Measurements from ENCODE around the gene PLA2G2C.

The PLA2G2C gene

DNA sequence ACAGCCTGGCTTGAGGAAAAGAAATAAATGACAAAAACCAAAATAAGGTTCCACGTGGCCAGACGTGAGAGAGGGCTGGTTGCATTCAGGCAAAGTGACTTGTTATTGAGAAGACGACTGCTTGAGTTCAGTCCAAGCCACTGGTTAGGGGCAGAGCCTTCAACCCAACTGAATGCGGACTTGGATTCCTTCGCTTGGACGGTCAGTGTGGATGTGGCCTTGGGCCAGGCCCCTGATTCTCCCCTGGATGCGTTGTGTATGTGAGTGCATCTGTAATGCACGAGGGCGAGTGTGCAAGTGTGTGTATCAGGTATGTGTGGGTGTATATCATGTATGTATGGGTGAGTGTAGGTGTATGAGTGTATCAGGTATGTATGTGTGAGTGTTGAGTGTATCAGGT is 45.3 kb downstream of the PLA2G2C start:
- no peak overlapping the region for H3K4me3 ChIP-seq (ENCODE audit: low read depth, low read length)
- TF ChIP-seq, protein P1, sequence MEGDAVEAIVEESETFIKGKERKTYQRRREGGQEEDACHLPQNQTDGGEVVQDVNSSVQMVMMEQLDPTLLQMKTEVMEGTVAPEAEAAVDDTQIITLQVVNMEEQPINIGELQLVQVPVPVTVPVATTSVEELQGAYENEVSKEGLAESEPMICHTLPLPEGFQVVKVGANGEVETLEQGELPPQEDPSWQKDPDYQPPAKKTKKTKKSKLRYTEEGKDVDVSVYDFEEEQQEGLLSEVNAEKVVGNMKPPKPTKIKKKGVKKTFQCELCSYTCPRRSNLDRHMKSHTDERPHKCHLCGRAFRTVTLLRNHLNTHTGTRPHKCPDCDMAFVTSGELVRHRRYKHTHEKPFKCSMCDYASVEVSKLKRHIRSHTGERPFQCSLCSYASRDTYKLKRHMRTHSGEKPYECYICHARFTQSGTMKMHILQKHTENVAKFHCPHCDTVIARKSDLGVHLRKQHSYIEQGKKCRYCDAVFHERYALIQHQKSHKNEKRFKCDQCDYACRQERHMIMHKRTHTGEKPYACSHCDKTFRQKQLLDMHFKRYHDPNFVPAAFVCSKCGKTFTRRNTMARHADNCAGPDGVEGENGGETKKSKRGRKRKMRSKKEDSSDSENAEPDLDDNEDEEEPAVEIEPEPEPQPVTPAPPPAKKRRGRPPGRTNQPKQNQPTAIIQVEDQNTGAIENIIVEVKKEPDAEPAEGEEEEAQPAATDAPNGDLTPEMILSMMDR (IDR thresholded peaks at IDR 0.05; ENCODE audit: borderline replicate concordance, insufficient read depth, low read depth, low read length) = no peak

DNA sequence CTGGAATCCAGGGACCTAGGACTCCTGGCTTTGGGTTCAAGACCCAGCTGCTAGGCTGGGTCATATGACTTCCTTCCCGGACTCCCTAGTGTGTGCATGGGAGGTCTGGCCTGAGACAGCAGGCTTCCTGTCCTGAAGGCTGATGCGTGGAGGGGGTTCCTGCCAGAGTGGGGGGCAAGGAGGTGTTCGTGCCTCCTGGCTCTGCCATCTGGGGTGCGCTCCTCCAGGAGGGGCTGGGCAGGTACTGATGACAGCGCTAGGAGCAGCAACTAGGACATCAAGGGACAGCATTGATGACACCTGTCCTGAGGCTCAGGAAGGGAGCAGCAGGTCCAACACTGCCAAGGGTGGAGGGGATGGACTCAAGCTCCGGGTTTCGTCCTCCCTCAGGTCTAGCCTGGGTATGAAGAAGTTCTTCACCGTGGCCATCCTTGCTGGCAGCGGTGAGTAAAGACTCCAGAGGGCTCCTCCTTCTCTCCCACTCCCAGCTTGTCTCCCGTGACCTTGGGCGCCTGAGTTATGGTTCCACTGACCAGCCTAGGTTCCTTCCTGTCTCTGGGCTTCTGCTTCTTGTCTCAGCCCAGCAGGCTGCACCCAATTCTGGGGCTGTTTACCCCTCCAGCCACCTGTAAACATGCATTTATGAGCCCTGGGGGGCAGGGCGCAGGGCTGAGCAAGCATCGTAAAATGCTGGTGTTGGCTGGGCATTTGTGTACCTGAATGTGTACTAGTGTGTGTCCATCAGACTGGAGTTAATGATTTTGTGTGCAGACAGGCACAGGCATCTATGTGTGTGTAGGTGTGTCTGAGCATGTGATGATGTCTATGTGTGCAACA is 46.3 kb downstream of the PLA2G2C start:
- no peak overlapping the region for H3K4me3 ChIP-seq (ENCODE audit: low read depth, low read length)
- TF ChIP-seq, protein P1 (IDR thresholded peaks at IDR 0.05; ENCODE audit: borderline replicate concordance, insufficient read depth, low read depth, low read length) = no peak

DNA sequence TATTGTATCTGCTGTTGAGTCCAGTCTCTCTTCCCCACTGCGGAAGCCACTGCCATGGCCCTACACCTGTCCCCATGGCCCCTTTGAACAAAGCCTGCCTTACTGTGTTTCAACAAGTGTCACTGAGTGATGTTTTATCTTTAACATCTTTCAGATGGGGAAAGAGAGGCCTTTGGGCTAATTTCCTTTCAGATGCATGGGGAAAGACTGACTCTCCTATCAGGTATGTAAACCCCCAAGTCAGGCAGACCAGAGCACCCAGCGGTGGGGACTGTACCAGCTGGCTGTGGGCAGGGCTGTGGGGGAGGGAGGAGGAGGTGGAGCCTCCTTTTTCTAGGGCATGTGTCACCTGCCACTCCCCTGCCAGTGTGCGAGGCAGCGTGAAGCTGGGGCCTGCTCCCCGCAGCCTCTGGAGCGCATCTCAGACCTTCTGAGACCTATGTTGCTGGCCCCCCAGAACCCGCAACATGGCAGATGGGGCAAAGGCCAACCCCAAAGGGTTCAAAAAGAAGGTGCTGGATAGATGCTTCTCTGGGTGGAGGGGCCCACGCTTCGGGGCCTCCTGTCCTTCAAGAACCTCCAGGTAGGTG is 47.3 kb downstream of the PLA2G2C start, which contains the start of gene PLA2G2F:
PLA2G2F (plus strand) TSS at position 363 of the 590 bp plus-strand sequence; CDS start at position 468, 105 bp downstream.
- H3K4me3 ChIP-seq (ENCODE audit: low read depth, low read length) = no peak within 1 kb of the TSS
- TF ChIP-seq, protein P1 (IDR thresholded peaks at IDR 0.05; ENCODE audit: borderline replicate concordance, insufficient read depth, low read depth, low read length) = no peak

DNA sequence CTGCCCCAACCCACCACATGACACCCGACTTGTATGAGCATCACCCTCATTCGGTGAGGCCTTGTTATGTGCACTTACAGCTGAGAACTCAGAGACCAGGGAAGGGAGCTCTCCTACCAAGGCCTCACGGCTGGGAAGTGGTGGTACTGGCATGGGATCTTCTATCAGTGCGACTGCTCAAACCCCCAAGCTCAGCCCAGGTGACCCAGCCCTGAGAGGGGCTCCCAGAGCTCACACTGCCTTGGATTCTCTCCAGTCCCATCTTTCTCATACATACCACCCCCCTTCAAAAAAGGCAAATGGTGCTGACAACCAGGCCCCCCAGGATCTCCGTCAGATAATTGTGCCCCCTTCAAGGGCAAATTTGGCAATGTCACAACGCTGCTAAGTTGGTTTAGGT is 48.0 kb downstream of the PLA2G2C start:
- TF ChIP-seq, protein P1 (IDR thresholded peaks at IDR 0.05; ENCODE audit: borderline replicate concordance, insufficient read depth, low read depth, low read length) = no peak
- H3K4me3 ChIP-seq (ENCODE audit: low read depth, low read length) = no peak overlapping the region

DNA sequence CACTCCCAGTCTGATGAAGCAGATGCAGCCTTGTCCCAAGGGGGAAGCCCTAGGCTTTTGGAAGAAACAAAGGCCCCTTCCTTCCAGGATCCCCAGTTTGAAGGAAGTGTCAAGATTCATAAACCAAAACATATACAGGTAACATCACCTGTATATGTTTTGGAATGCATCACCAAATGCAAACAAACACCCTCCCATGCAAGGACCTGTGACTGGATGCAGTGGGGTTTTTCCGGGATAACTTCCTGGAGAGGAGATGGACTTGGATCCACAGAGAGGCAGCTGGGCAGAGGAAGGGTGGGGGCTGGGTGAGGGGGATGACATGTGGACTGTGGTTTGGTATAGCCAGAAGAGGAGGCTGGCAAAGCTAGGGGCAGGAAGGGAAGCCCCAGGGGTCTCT is 48.7 kb downstream of the PLA2G2C start:
- H3K4me3 ChIP-seq (ENCODE audit: low read depth, low read length) = no peak overlapping the region
- TF ChIP-seq, protein P1 (IDR thresholded peaks at IDR 0.05; ENCODE audit: borderline replicate concordance, insufficient read depth, low read depth, low read length) = no peak

DNA sequence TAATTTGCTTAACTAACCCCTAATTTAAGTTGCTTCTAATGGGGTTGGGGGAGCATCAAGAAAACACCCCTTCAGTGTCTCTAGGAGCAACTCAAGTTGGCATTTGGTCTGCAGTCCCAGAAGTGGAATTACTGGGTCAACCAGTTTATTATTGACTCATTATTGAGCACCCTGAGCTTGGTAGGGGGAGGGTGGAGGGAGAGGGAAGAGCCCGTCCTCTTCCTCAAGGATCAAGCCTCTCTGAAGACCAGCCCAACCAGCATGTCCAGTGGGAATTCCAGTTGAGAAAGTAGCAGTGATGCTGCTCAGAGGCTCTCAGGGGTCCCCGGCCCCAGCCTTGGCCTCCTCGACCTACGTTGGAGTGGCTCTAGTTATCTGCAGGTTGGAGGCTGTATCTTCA is 49.3 kb downstream of the PLA2G2C start:
- no peak overlapping the region for H3K4me3 ChIP-seq (ENCODE audit: low read depth, low read length)
- TF ChIP-seq, protein P1 (IDR thresholded peaks at IDR 0.05; ENCODE audit: borderline replicate concordance, insufficient read depth, low read depth, low read length) = no peak

DNA sequence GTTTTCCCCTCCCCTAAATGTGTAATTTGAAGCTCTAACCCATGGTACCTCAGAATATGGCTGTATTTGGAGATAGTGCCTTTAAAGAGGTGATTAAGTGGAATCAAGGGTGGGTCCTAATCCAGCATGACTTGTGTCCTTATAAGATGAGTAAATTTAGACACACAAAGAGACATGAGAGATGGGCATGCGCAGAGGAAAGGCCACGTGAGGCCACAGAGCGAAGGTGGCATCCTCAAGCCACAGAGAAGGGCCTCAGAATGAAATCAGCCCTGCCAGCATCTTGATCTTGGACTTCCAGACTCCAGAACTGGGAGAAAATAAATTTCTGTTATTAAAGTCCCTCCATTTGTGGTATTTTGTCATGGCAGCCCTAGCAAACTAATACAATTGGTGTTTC is 50.1 kb downstream of the PLA2G2C start:
- TF ChIP-seq, protein P1 (IDR thresholded peaks at IDR 0.05; ENCODE audit: borderline replicate concordance, insufficient read depth, low read depth, low read length) = no peak

More for the DNA sequence above, 50.1 kb downstream of the PLA2G2C start:
- no peak overlapping the region for H3K4me3 ChIP-seq (ENCODE audit: low read depth, low read length)
